GM23338 (cell line): Measurements from ENCODE around the gene ZNF692. TPM values are rescaled to one million over a fixed set of nuclear protein-coding genes. Genes with fewer than 3 reads are reported as not detected.

Source experiments
- ATAC-seq: fragments of 200-7000 bp; cut with Tn5 transposase; 3 replicates; pipeline ENCODE4 v1.9.1; 2020
- DNase-seq: peaks from one replicate; pipeline ENCODE4 v3.0.0-alpha.2; 2015; ENCODE audit warnings: low spot score
- H2AFZ ChIP-seq: fragments of 200-600 bp; sonication (generic); 2 replicates; pipeline ENCODE4 v1.8.0; 2016; ENCODE audit warnings: antibody characterized with exemption, mild to moderate bottlenecking, moderate library complexity
- H3F3A ChIP-seq: fragments of 200-600 bp; sonication (generic); replicated peaks from 2 replicates; pipeline ENCODE4 v1.8.0; 2017; ENCODE audit warnings: antibody characterized with exemption, mixed run types, low read depth
- H3K27ac ChIP-seq: fragments of 200-600 bp; sonication (generic); 2 replicates; pipeline ENCODE4 v1.6.1; 2016; ENCODE audit warnings: low read depth
- H3K27me3 ChIP-seq: fragments of 200-600 bp; sonication (generic); 2 replicates; pipeline ENCODE4 v1.8.0; 2016; ENCODE audit warnings: mild to moderate bottlenecking, mixed run types, moderate library complexity; ENCODE audit not compliant: insufficient read depth
- H3K36me3 ChIP-seq: fragments of 200-600 bp; sonication (generic); 2 replicates; pipeline ENCODE4 v1.8.0; 2016; ENCODE audit warnings: mild to moderate bottlenecking; ENCODE audit not compliant: insufficient read depth
- H3K4me1 ChIP-seq: fragments of 200-600 bp; sonication (generic); 2 replicates; pipeline ENCODE4 v1.8.0; 2016; ENCODE audit warnings: mild to moderate bottlenecking, moderate library complexity; ENCODE audit not compliant: insufficient read depth
- H3K4me2 ChIP-seq: fragments of 200-600 bp; sonication (generic); 2 replicates; pipeline ENCODE4 v1.7.1; 2017; ENCODE audit warnings: mixed run types
- H3K4me3 ChIP-seq: fragments of 200-600 bp; sonication (generic); 2 replicates; pipeline ENCODE4 v1.6.1; 2016; ENCODE audit warnings: mixed run types
- H3K79me2 ChIP-seq: fragments of 200-600 bp; sonication (generic); replicated peaks from 2 replicates; pipeline ENCODE4 v1.8.0; 2017; ENCODE audit warnings: mild to moderate bottlenecking; ENCODE audit not compliant: insufficient read depth
- H3K9me2 ChIP-seq: fragments of 200-600 bp; sonication (generic); 2 replicates; pipeline ENCODE4 v1.8.0; 2017; ENCODE audit not compliant: insufficient read depth
- H4K20me1 ChIP-seq: fragments of 200-600 bp; sonication (generic); replicated peaks from 2 replicates; pipeline ENCODE4 v1.8.0; 2017; ENCODE audit warnings: mild to moderate bottlenecking; ENCODE audit not compliant: insufficient read depth
- H3K27ac Mint-ChIP-seq: 2 replicates; pipeline ENCODE4 v1.8.0; 2020; ENCODE audit warnings: inconsistent platforms, mild to moderate bottlenecking, moderate library complexity, mixed read lengths
- H3K27me3 Mint-ChIP-seq: 3 replicates; pipeline ENCODE4 v1.8.0; 2022; ENCODE audit warnings: low read depth, mild to moderate bottlenecking, moderate library complexity, mixed read lengths, inconsistent platforms; ENCODE audit not compliant: insufficient read depth, poor library complexity
- H3K36me3 Mint-ChIP-seq: 3 replicates; pipeline ENCODE4 v1.8.0; 2021; ENCODE audit warnings: low read depth, mild to moderate bottlenecking, inconsistent platforms, moderate library complexity, mixed read lengths
- H3K4me1 Mint-ChIP-seq: 3 replicates; pipeline ENCODE4 v1.8.0; 2020; ENCODE audit warnings: mild to moderate bottlenecking, inconsistent platforms, mixed read lengths
- H3K4me3 Mint-ChIP-seq: 3 replicates; pipeline ENCODE4 v1.8.0; 2021; ENCODE audit warnings: moderate library complexity, mild to moderate bottlenecking, inconsistent platforms, mixed read lengths
- H3K9me3 Mint-ChIP-seq: 3 replicates; pipeline ENCODE4 v1.8.0; 2020; ENCODE audit warnings: moderate library complexity, mild to moderate bottlenecking, inconsistent platforms, mixed read lengths
- CREB1 ChIP-seq: fragments of 250-450 bp; sonication (Bioruptor Pico); IDR thresholded peaks from 2 replicates; pipeline ENCODE4 v1.5.0; 2020; ENCODE audit warnings: low read depth, mild to moderate bottlenecking, moderate library complexity
- EZH2 ChIP-seq: fragments of 200-600 bp; sonication (generic); IDR thresholded peaks from one replicate; pipeline ENCODE4 v1.8.0; 2017; ENCODE audit warnings: antibody characterized with exemption, mild to moderate bottlenecking, low read depth; ENCODE audit not compliant: unreplicated experiment
- EZH2phosphoT487 ChIP-seq: fragments of 200-600 bp; sonication (generic); IDR thresholded peaks from one replicate; pipeline ENCODE4 v1.8.1; 2018; ENCODE audit warnings: antibody characterized with exemption; ENCODE audit not compliant: unreplicated experiment
- JUNB ChIP-seq: IDR thresholded peaks from one replicate; pipeline ENCODE4 v1.6.1; 2016; ENCODE audit warnings: antibody characterized with exemption; ENCODE audit not compliant: unreplicated experiment
- NANOG ChIP-seq: IDR thresholded peaks from 2 replicates; pipeline ENCODE4 v1.6.1; 2016; ENCODE audit warnings: antibody characterized with exemption, borderline replicate concordance
- STAT1 ChIP-seq: IDR thresholded peaks from one replicate; pipeline ENCODE4 v1.6.1; 2016; ENCODE audit warnings: antibody characterized with exemption; ENCODE audit not compliant: unreplicated experiment
- ZNF114 ChIP-seq: fragments of 250-450 bp; sonication (Bioruptor Pico); IDR thresholded peaks from 2 replicates; pipeline ENCODE4 v1.5.0; 2020; ENCODE audit warnings: mild to moderate bottlenecking, moderate library complexity
- ZNF331 ChIP-seq: fragments of 250-450 bp; sonication (Bioruptor Pico); IDR thresholded peaks from 2 replicates; pipeline ENCODE4 v1.5.0; 2020; ENCODE audit warnings: low read depth, mild to moderate bottlenecking, moderate library complexity
- polyA plus RNA-seq: library from polyadenylated mRNA; unstranded; fragments of >200 nt; fragmentation: Nextera tagmentation; extraction: Ambion mirVana; gene quantifications from 2 replicates; pipeline ENCODE4 v1.2.1, GENCODE V29; 2016
- total RNA-seq: library from RNA; depleted of rRNA; stranded (reverse); fragments of >200 nt; shearing (Covaris generic); gene quantifications from 2 replicates; pipeline ENCODE4 v1.2.3, GENCODE V29; 2014
- TF ChIP-seq, protein P1 (sequence below), 2 experiments: fragments of 200-600 bp in 1 of 2; sonication (generic) in 1 of 2; conservative IDR thresholded peaks; 2 replicates each; pipeline versions ENCODE4 v1.5.1 to v1.6.1; 2016 to 2017; ENCODE audit warnings: antibody characterized with exemption in 2 of 2, low read depth in 2 of 2, mild to moderate bottlenecking in 2 of 2, moderate library complexity in 1 of 2
- TF ChIP-seq, protein P2 (sequence below): IDR thresholded peaks from one replicate; pipeline ENCODE4 v1.6.1; 2018; ENCODE audit warnings: antibody characterized with exemption; ENCODE audit not compliant: unreplicated experiment
- TF ChIP-seq, protein P3 (sequence below): IDR thresholded peaks from 2 replicates; pipeline ENCODE4 v1.6.1; 2016; ENCODE audit warnings: antibody characterized with exemption

The ZNF692 gene
- total and polyA plus RNA-seq, 2 experiments from 2014 or later = 41.2 to 57.1 TPM

DNA sequence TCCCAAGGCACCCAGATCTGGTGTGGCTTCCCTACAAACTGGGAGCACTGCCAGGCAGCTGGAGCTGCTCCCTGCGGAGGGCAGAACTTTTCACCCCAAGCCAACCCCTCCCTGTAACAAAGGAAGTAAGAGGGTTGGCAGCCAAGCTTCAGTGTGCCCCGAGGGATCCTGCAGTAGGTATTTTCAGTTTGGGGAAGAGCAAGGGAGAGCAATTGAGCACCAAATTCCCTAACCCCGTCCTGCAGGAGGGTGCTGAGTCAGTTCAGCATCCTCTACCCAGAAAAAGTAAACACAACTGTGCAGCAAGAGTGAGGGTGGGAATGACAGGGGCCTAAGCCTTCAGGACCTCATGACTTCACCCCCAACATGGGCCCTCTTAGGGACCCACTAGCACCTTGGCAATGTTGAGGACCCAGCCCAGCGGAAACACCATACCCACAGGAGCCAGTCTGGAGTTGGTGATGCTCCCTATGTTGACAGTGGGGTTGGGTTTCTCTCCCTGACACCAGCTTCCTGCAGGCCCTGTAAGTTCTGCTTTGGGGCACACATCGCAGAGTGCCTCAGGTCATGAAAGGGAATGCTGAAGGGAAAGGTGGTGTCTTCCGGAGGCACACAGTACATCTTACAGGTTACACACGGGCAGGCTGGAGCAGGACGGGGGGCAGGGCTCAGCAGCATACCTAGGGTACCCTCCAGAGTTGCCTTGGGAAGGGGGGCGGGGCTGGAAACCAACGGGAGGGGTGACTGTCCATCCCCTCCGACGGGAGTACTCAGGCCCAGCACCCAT, 48.0 kb downstream of the ZNF692 start (continued):
- TF ChIP-seq, protein P1, sequence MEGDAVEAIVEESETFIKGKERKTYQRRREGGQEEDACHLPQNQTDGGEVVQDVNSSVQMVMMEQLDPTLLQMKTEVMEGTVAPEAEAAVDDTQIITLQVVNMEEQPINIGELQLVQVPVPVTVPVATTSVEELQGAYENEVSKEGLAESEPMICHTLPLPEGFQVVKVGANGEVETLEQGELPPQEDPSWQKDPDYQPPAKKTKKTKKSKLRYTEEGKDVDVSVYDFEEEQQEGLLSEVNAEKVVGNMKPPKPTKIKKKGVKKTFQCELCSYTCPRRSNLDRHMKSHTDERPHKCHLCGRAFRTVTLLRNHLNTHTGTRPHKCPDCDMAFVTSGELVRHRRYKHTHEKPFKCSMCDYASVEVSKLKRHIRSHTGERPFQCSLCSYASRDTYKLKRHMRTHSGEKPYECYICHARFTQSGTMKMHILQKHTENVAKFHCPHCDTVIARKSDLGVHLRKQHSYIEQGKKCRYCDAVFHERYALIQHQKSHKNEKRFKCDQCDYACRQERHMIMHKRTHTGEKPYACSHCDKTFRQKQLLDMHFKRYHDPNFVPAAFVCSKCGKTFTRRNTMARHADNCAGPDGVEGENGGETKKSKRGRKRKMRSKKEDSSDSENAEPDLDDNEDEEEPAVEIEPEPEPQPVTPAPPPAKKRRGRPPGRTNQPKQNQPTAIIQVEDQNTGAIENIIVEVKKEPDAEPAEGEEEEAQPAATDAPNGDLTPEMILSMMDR (conservative IDR thresholded peaks at IDR 0.05; ENCODE audit: low read depth in 2 of 2) = no peak
- TF ChIP-seq EZH2 (no peak), STAT1 (no peak), CREB1 (CRISPR knock-in tag) (no peak), EZH2phosphoT487 (no peak), ZNF331 (CRISPR knock-in tag) (no peak), JUNB (no peak), NANOG (no peak)
- TF ChIP-seq, protein P2, sequence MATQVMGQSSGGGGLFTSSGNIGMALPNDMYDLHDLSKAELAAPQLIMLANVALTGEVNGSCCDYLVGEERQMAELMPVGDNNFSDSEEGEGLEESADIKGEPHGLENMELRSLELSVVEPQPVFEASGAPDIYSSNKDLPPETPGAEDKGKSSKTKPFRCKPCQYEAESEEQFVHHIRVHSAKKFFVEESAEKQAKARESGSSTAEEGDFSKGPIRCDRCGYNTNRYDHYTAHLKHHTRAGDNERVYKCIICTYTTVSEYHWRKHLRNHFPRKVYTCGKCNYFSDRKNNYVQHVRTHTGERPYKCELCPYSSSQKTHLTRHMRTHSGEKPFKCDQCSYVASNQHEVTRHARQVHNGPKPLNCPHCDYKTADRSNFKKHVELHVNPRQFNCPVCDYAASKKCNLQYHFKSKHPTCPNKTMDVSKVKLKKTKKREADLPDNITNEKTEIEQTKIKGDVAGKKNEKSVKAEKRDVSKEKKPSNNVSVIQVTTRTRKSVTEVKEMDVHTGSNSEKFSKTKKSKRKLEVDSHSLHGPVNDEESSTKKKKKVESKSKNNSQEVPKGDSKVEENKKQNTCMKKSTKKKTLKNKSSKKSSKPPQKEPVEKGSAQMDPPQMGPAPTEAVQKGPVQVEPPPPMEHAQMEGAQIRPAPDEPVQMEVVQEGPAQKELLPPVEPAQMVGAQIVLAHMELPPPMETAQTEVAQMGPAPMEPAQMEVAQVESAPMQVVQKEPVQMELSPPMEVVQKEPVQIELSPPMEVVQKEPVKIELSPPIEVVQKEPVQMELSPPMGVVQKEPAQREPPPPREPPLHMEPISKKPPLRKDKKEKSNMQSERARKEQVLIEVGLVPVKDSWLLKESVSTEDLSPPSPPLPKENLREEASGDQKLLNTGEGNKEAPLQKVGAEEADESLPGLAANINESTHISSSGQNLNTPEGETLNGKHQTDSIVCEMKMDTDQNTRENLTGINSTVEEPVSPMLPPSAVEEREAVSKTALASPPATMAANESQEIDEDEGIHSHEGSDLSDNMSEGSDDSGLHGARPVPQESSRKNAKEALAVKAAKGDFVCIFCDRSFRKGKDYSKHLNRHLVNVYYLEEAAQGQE = no peak

DNA sequence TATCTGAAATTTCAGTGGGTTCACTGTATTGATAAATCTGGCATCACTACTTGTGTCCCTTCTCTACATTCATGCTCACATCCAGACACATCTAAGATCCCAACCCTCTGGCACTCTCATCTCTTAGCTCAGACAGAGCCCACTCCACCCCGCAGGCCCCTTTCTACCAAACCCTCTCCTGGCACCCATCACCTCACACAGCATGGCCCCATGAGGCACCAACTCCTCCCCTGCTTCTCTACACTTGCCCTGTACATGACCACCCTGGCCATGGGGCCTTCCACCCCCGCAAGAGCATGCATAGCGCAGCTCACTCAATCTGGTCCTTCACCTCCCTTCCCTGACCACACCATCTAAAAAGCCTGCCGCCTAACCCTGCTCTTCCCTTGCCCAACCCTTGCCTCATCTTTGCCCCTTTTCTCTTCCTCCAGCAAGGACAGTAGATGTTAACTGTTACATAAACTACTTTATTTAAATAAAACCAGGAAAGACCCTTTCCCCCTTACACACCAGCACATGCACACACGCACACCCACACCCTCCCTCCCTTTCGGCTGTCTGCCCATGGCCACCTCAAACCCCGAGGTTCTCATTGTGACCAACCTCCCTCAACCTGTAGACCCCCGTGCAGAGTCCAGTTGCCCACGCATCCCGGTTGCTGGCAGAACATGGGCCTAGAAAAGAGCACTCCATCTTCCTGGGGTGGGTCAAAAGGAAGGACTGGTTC, 48.7 kb downstream of the ZNF692 start:
- H3K4me1 Mint-ChIP-seq = no peaks in the 10 kb centered on the region
- H3K9me3 Mint-ChIP-seq = peaks cover 9% of the 10 kb centered on the region
- Histone ChIP-seq H3K9me2 (no peaks in the 10 kb centered on the region), H2AFZ (no peak overlapping the region), H3F3A (no peaks in the 10 kb centered on the region), H3K79me2 (no peaks in the 10 kb centered on the region), H3K4me3 (no peak overlapping the region), H3K4me2 (no peak overlapping the region), H3K36me3 (peaks cover 6% of the 10 kb centered on the region; the same call in 1 of the 2 replicates), H4K20me1 (no peaks in the 10 kb centered on the region; the same call in 1 of the 2 replicates), H3K27me3 (no peaks in the 10 kb centered on the region), H3K27ac (no peak overlapping the region), H3K4me1 (no peaks in the 10 kb centered on the region)
- peaks cover 16% of the 10 kb centered on the region for H3K27me3 Mint-ChIP-seq
- peaks cover 39% of the 10 kb centered on the region for H3K36me3 Mint-ChIP-seq
- no peak for ATAC-seq
- no peak overlapping the region; the same call in 1 of the 2 replicates for H3K27ac Mint-ChIP-seq
- no peak overlapping the region for H3K4me3 Mint-ChIP-seq
- DNase-seq = no peak
- TF ChIP-seq, protein P3, sequence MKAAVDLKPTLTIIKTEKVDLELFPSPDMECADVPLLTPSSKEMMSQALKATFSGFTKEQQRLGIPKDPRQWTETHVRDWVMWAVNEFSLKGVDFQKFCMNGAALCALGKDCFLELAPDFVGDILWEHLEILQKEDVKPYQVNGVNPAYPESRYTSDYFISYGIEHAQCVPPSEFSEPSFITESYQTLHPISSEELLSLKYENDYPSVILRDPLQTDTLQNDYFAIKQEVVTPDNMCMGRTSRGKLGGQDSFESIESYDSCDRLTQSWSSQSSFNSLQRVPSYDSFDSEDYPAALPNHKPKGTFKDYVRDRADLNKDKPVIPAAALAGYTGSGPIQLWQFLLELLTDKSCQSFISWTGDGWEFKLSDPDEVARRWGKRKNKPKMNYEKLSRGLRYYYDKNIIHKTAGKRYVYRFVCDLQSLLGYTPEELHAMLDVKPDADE = no peak
- TF ChIP-seq EZH2 (no peak), JUNB (no peak), ZNF114 (no peak), CREB1 (CRISPR knock-in tag) (no peak)
